ENCODE results near the gene C1orf210. TPM values are rescaled to one million over a fixed set of nuclear protein-coding genes. Genes with fewer than 3 reads are reported as not detected.

The C1orf210 gene
- total RNA-seq, 4 donors from 2014 or later = 4.3 to 20.9 (median 16.0) TPM

DNA sequence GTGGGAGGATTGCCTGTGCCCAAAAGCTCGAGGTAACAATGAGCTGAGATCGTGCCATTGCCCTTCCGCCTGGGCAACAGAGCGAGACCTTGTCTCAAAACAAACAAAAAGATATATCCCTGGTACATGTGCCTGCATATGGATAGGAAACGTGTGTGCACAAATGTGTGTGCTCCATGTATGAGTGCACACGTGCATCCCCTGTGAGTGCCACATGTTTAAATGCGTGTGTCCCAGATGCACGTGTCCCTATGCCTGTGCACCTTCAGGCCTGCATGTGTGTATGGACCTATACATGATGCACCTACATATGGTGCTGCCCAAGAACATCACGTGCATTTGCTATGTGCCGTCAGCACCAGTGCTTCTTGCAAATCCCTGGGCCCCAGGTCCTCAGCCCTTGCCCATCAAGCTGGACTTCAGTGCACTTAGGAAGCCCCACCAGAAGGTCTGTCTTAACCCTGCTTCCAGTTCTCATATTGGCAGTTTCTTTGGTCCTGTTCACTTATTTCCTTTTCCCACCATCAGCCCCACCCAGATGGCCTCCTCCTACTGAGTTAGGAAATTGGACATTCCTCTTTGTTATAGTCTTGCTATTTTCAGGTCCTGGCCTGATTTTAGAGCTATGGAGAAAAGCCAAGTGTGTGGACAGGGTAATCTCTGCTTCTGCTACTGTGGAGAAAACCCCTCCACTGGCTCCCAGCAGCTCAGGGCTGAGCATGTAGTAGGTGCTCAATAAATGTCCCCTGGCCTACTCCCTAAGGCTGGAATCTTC is 30.8 kb upstream of the C1orf210 start:
- no peak for TF ChIP-seq CTCF (IDR thresholded peaks at IDR 0.05)
- no peak for TF ChIP-seq POLR2A (IDR thresholded peaks at IDR 0.05)
- no peak for TF ChIP-seq EP300 (IDR thresholded peaks at IDR 0.05)
- no peak for TF ChIP-seq POLR2AphosphoS5 (IDR thresholded peaks at IDR 0.05)
- H3K4me1 ChIP-seq = no peaks in the 10 kb centered on the region
- H3K4me3 ChIP-seq = no peak overlapping the region
- H3K9me3 ChIP-seq = no peaks in the 10 kb centered on the region
- DNase-seq (ENCODE audit: low spot score in 2 of 2) = peak in 1 of 2 donors; percentile 28
- H3K36me3 ChIP-seq = no peaks in the 10 kb centered on the region
- H3K27ac ChIP-seq = no peak overlapping the region
- 87% methylated on average over 10 of the region's 10 CpGs for WGBS
- H3K27me3 ChIP-seq = no peaks in the 10 kb centered on the region

- H3K36me3 ChIP-seq = no peaks in the 10 kb centered on the region
- H3K4me1 ChIP-seq = no peaks in the 10 kb centered on the region
- no peak for DNase-seq (ENCODE audit: low spot score in 2 of 2)
- 94% methylated on average over 3 of the region's 3 CpGs for WGBS
- no peaks in the 10 kb centered on the region for H3K27me3 ChIP-seq
- no peak for TF ChIP-seq EP300 (IDR thresholded peaks at IDR 0.05)
- TF ChIP-seq POLR2A (IDR thresholded peaks at IDR 0.05) = no peak
- no peak for TF ChIP-seq CTCF (IDR thresholded peaks at IDR 0.05)
- no peak for TF ChIP-seq POLR2AphosphoS5 (IDR thresholded peaks at IDR 0.05)
- H3K9me3 ChIP-seq = no peaks in the 10 kb centered on the region
- H3K4me3 ChIP-seq = no peak overlapping the region
- no peak overlapping the region for H3K27ac ChIP-seq
Measured at GRCh38 chr1:43315481-43315880, 30.1 kb upstream of the C1orf210 start.

DNA sequence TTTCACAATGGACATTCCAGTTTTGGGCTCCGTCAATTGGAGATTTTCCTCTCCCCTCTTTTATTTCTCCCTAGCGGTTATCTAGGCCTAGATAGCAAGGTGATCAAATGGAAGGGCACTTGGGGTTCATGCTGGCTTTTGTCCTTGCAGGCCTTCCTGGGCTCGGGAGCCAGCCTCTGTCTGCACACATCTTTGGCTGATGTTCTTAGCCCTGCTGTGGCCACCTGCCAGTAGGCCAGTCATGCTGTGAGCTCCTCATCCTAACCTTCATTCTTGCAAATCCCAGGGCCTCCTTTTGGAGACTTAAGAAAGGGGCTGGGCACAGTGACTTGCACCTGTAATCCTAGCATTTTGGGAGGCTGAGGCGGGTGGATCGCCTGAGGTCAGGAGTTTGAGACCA is 28.9 kb upstream of the C1orf210 start:
- H3K36me3 ChIP-seq = no peaks in the 10 kb centered on the region
- no peak overlapping the region for H3K27ac ChIP-seq
- no peaks in the 10 kb centered on the region for H3K27me3 ChIP-seq
- WGBS = 95% methylated on average over 5 of the region's 5 CpGs
- no peak overlapping the region for H3K4me3 ChIP-seq
- no peak for DNase-seq (ENCODE audit: low spot score in 2 of 2)
- H3K9me3 ChIP-seq = no peaks in the 10 kb centered on the region
- TF ChIP-seq POLR2A (IDR thresholded peaks at IDR 0.05) (no peak), POLR2AphosphoS5 (IDR thresholded peaks at IDR 0.05) (no peak), CTCF (IDR thresholded peaks at IDR 0.05) (no peak)
- no peaks in the 10 kb centered on the region for H3K4me1 ChIP-seq

- no peak overlapping the region for H3K27ac ChIP-seq
- TF ChIP-seq CTCF (IDR thresholded peaks at IDR 0.05) (no peak), POLR2AphosphoS5 (IDR thresholded peaks at IDR 0.05) (no peak), EP300 (IDR thresholded peaks at IDR 0.05) (no peak), POLR2A (IDR thresholded peaks at IDR 0.05) (no peak)
- H3K4me1 ChIP-seq = no peaks in the 10 kb centered on the region
- no peaks in the 10 kb centered on the region for H3K9me3 ChIP-seq
- DNase-seq (ENCODE audit: low spot score in 2 of 2) = no peak
- WGBS = 92% methylated on average over 10 of the region's 10 CpGs
- no peaks in the 10 kb centered on the region for H3K36me3 ChIP-seq
- H3K27me3 ChIP-seq = no peaks in the 10 kb centered on the region
- H3K4me3 ChIP-seq = no peak overlapping the region
Measured at GRCh38 chr1:43313771-43314170, 28.4 kb upstream of the C1orf210 start.

GRCh38 chr1:43312663-43313515 is 27.5 kb upstream of the C1orf210 start:
- Histone ChIP-seq H3K4me3 (no peak overlapping the region), H3K4me1 (no peaks in the 10 kb centered on the region)
- 90% methylated on average over 17 of the region's 24 CpGs for WGBS

More at GRCh38 chr1:43312663-43313515, 27.5 kb upstream of the C1orf210 start:
- Histone ChIP-seq H3K27me3 (no peaks in the 10 kb centered on the region), H3K27ac (no peak overlapping the region), H3K9me3 (no peaks in the 10 kb centered on the region), H3K36me3 (no peaks in the 10 kb centered on the region)
- TF ChIP-seq CTCF (IDR thresholded peaks at IDR 0.05) (no peak), EP300 (IDR thresholded peaks at IDR 0.05) (no peak), POLR2AphosphoS5 (IDR thresholded peaks at IDR 0.05) (no peak), POLR2A (IDR thresholded peaks at IDR 0.05) (no peak)
- no peak for DNase-seq (ENCODE audit: low spot score in 2 of 2)

Data from suprapubic skin (tissue), 4 donors.